IMR-90 (cell line): ENCODE data around the gene SPEG. TPM values are rescaled to one million over a fixed set of nuclear protein-coding genes. Genes with fewer than 3 reads are reported as not detected.
A peak's percentile ranks its signal among the peaks of the same experiment; 100 is the strongest.

Experiments used
- ATAC-seq: fragments of 200-7000 bp; cut with Tn5 transposase; 2 replicates; pipeline ENCODE4 v1.9.1; 2020; ENCODE audit warnings: low read depth, mild to moderate bottlenecking, moderate library complexity
- BruUV-seq: library from RNA; stranded (reverse); fragments of 400-500 nt; replicated peaks from 2 replicates; lab custom pipeline; 2021; lab: Mats Ljungman, UMichigan
- CTCF ChIA-PET: fragments of 300-600 bp; formaldehyde crosslinking; extraction: SDS; loops from one replicate; lab custom pipeline; 2021; ENCODE audit warnings: antibody characterized with exemption; lab: Yijun Ruan, JAX
- POLR2A ChIA-PET: fragments of 300-600 bp; sonication (Branson Sonifier 250); formaldehyde crosslinking; loops from one replicate; lab custom pipeline; 2022; ENCODE audit warnings: antibody characterized with exemption; ENCODE audit not compliant: unreplicated experiment; lab: Charles Lee
- DNase-seq: peaks from one replicate; pipeline ENCODE4 v3.0.0; 2013
- H2AFZ ChIP-seq: replicated peaks from 2 replicates; pipeline ENCODE3; 2013; ENCODE audit warnings: low read length, mild to moderate bottlenecking; ENCODE audit not compliant: poor library complexity
- H2AK5ac ChIP-seq: 2 replicates; pipeline ENCODE4 v1.6.1; 2013; ENCODE audit warnings: low read depth, low read length, inconsistent platforms
- H2AK9ac ChIP-seq: replicated peaks from 2 replicates; pipeline ENCODE3; 2013; ENCODE audit warnings: mild to moderate bottlenecking, low read depth, low read length, moderate library complexity; ENCODE audit not compliant: poor library complexity
- H2BK120ac ChIP-seq: 2 replicates; pipeline ENCODE4 v1.6.1; 2013; ENCODE audit warnings: low read depth, low read length, inconsistent platforms
- H2BK15ac ChIP-seq: 3 replicates; pipeline ENCODE4 v1.6.1; 2013; ENCODE audit warnings: low read depth, low read length, inconsistent platforms
- H2BK20ac ChIP-seq: 2 replicates; pipeline ENCODE4 v1.6.1; 2013; ENCODE audit warnings: low read depth, mild to moderate bottlenecking, inconsistent platforms, low read length, moderate library complexity
- H2BK5ac ChIP-seq: 2 replicates; pipeline ENCODE4 v1.6.1; 2013; ENCODE audit warnings: mild to moderate bottlenecking, low read depth, low read length, inconsistent platforms; ENCODE audit not compliant: poor library complexity, severe bottlenecking
- H3K14ac ChIP-seq: replicated peaks from 2 replicates; pipeline ENCODE4 v1.6.1; 2013; ENCODE audit warnings: low read depth, low read length, inconsistent platforms
- H3K18ac ChIP-seq: 2 replicates; pipeline ENCODE4 v1.6.1; 2013; ENCODE audit warnings: low read depth, low read length, control low read depth
- H3K23ac ChIP-seq: 2 replicates; pipeline ENCODE4 v1.6.1; 2013; ENCODE audit warnings: low read depth, low read length, inconsistent platforms
- H3K27ac ChIP-seq: 2 replicates; pipeline ENCODE4 v1.5.1; 2013; ENCODE audit warnings: mild to moderate bottlenecking, control low read depth, low read length; ENCODE audit not compliant: insufficient read depth
- H3K27me3 ChIP-seq: 2 replicates; pipeline ENCODE4 v1.6.1; 2013; ENCODE audit warnings: low read length; ENCODE audit not compliant: control insufficient read depth, insufficient read depth
- H3K36me3 ChIP-seq: 2 replicates; pipeline ENCODE4 v1.6.1; 2013; ENCODE audit warnings: low read length, mixed read lengths; ENCODE audit not compliant: control insufficient read depth, insufficient read depth
- H3K4ac ChIP-seq: 2 replicates; pipeline ENCODE4 v1.6.1; 2013; ENCODE audit warnings: low read depth, low read length, inconsistent platforms
- H3K4me1 ChIP-seq: 2 replicates; pipeline ENCODE4 v1.6.1; 2013; ENCODE audit warnings: low read length, mixed read lengths; ENCODE audit not compliant: control insufficient read depth, insufficient read depth
- H3K4me2 ChIP-seq: 2 replicates; pipeline ENCODE4 v1.6.1; 2013; ENCODE audit warnings: low read depth, mild to moderate bottlenecking, control low read depth, low read length, moderate library complexity
- H3K4me3 ChIP-seq: 2 replicates; pipeline ENCODE4 v1.5.1; 2013; ENCODE audit warnings: low read depth, mild to moderate bottlenecking, control low read depth, low read length, moderate library complexity; ENCODE audit not compliant: insufficient read depth
- H3K56ac ChIP-seq: 2 replicates; pipeline ENCODE4 v1.6.1; 2013; ENCODE audit warnings: low read length, inconsistent platforms; ENCODE audit not compliant: insufficient read depth; ENCODE audit errors: extremely low read depth
- H3K79me1 ChIP-seq, 2 experiments: 2 replicates each; pipeline ENCODE4 v1.6.1; 2013; ENCODE audit warnings: low read length in 2 of 2, inconsistent platforms in 1 of 2, low read depth in 1 of 2
- H3K9ac ChIP-seq: 2 replicates; pipeline ENCODE4 v1.6.1; 2013; ENCODE audit warnings: low read depth, low read length, control low read depth
- H3K9me1 ChIP-seq: 2 replicates; pipeline ENCODE4 v1.6.1; 2013; ENCODE audit warnings: low read length, inconsistent platforms; ENCODE audit not compliant: insufficient read depth
- H3K9me3 ChIP-seq: 2 replicates; pipeline ENCODE4 v1.6.1; 2013; ENCODE audit warnings: low read length; ENCODE audit not compliant: control insufficient read depth, insufficient read depth
- H4K20me1 ChIP-seq: 2 replicates; pipeline ENCODE4 v1.6.1; 2013; ENCODE audit warnings: low read length, inconsistent platforms; ENCODE audit not compliant: insufficient read depth
- H4K5ac ChIP-seq: 2 replicates; pipeline ENCODE4 v1.6.1; 2013; ENCODE audit warnings: mild to moderate bottlenecking, low read depth, low read length, control low read depth
- H4K8ac ChIP-seq, 2 experiments: 2 replicates each; pipeline ENCODE4 v1.6.1; 2013; ENCODE audit warnings: low read depth in 2 of 2, low read length in 2 of 2, control low read depth in 1 of 2, inconsistent platforms in 1 of 2
- H4K91ac ChIP-seq: 2 replicates; pipeline ENCODE4 v1.6.1; 2013; ENCODE audit warnings: low read depth, low read length, inconsistent platforms; ENCODE audit not compliant: insufficient read depth
- CEBPB ChIP-seq: IDR thresholded peaks from 2 replicates; pipeline ENCODE4 v1.6.1; 2012; ENCODE audit warnings: low read depth, low read length, improper control_type of control experiment
- CHD1 ChIP-seq: IDR thresholded peaks from 2 replicates; pipeline ENCODE4 v1.6.1; 2012; ENCODE audit warnings: low read depth, low read length, improper control_type of control experiment
- CTCF ChIP-seq: conservative IDR thresholded peaks from 2 replicates; pipeline ENCODE4 v1.5.1; 2012; ENCODE audit warnings: mild to moderate bottlenecking, low read depth, low read length, improper control_type of control experiment
- FOS ChIP-seq: fragments of 150-350 bp; IDR thresholded peaks from 2 replicates; pipeline ENCODE4 v1.6.1; 2016; ENCODE audit warnings: low read depth, low read length
- MAFK ChIP-seq: IDR thresholded peaks from 2 replicates; pipeline ENCODE4 v1.6.1; 2012; ENCODE audit warnings: low read depth, low read length, improper control_type of control experiment
- POLR2A ChIP-seq: IDR thresholded peaks from 2 replicates; pipeline ENCODE4 v1.6.1; 2012; ENCODE audit warnings: mild to moderate bottlenecking, low read depth, low read length
- RAD21 ChIP-seq: IDR thresholded peaks from 2 replicates; pipeline ENCODE4 v1.6.1; 2012; ENCODE audit warnings: low read length, improper control_type of control experiment
- RCOR1 ChIP-seq: IDR thresholded peaks from 2 replicates; pipeline ENCODE4 v1.6.1; 2012; ENCODE audit warnings: mild to moderate bottlenecking, low read length, improper control_type of control experiment; ENCODE audit not compliant: insufficient replicate concordance
- RFX5 ChIP-seq: IDR thresholded peaks from 2 replicates; pipeline ENCODE4 v1.8.0; 2012; ENCODE audit warnings: low read depth, mild to moderate bottlenecking, low read length, moderate library complexity
- SMC3 ChIP-seq: fragments of 150-350 bp; IDR thresholded peaks from 2 replicates; pipeline ENCODE4 v1.6.1; 2016; ENCODE audit warnings: low read depth, mild to moderate bottlenecking, antibody characterized with exemption, low read length, moderate library complexity
- WGBS, 2 experiments: methylation state at CpG; one replicate each; pipeline versions ENCODE4 v1.1.5 to v1.1.7; 2013; ENCODE audit warnings: missing lambda C conversion rate in 2 of 2; ENCODE audit not compliant: insufficient read length in 1 of 2; ENCODE audit errors: extremely low coverage in 2 of 2; 5-methylcytosine and 5-hydroxymethylcytosine counted together
- dilution Hi-C: fragments of 300-500 bp; cut with HindIII; formaldehyde crosslinking; loops from one replicate; pipeline ENCODE4 v1.14.3; 2018; ENCODE audit warnings: low sequenced_read_pairs; ENCODE audit not compliant: unreplicated experiment
- in situ Hi-C: fragments of 300-500 bp; cut with MboI; formaldehyde crosslinking; loops from 3 replicates; pipeline ENCODE4 v1.14.3; 2019; ENCODE audit warnings: low sequenced_read_pairs, inconsistent platforms, mixed read lengths
- intact Hi-C: fragments of 100-400 bp; cut with micrococcal nuclease; formaldehyde crosslinking; loops from 2 replicates; pipeline ENCODE4 v1.10.0; 2022
- polyA plus RNA-seq, 3 experiments: library from polyadenylated mRNA; depleted of rRNA; stranded (reverse); fragments of >200 nt; gene quantifications; 2 replicates each; pipeline ENCODE4 v1.2.3, GENCODE V29; 2012; ENCODE audit warnings: low replicate concordance in 1 of 3
- total RNA-seq: library from RNA; depleted of rRNA; stranded (reverse); fragments of >200 nt; gene quantifications from 2 replicates; pipeline ENCODE4 v1.2.3, GENCODE V29; 2012

Gene SPEG
- total and polyA plus RNA-seq, 2 of the 4 experiments (the other 2 are of a cell fraction), result 6.8 to 81.6 TPM

DNA sequence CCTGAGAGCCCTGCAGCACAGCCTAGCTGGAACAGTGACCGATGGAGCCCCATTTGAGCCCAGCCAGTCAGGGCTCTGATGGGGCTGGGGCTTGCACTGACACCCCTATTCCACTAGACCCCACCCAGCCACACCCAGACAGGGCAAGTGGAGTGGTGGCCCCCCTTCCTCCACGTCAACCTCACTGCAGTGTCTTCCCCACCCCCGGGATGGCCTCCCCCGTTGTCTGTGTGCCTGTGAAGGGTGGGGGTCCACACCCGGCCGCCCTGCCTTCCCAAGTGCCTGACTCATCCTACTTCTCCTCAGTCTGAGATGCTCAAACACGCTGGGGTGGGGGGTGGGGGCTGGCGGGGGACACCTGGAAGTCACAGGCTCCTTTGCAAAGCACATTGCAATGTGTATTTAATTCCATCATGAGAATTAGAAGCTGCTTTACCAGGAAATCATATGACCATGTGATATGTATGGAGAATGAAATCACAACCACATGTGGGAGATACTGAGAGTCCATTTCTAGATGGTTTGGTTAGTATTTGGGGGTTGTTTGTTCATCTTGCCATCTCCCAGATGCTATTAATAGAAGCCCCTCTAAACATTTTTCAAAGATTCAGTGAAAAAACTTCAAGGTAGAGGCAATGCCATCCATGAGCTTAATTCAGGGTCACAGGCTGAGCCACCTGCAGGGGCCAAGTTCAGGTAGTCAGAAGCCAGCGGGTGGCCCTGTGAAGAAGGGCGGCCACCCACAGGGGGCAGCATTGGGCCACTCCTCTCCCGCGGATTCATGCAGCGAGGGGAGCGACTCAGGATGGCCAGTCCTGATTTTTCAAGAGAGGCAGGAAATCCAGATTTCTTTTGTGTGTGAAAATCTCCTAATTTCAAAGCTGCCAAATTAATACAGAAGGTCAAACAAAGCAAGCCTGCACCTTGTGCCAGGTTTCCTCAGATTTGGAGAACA, 41.3 kb downstream of the SPEG start:
- no CpG with 5 or more reads among the region's 14 CpGs for WGBS, 2 experiments
- no peak overlapping the region for H3K4me2 ChIP-seq
- no peak overlapping the region for H2AK5ac ChIP-seq
- no peak overlapping the region for H4K91ac ChIP-seq
- H3K79me1 ChIP-seq, result no peaks in the 10 kb centered on the region
- peak overlapping the region; percentile 71 for H2AFZ ChIP-seq
- H3K9ac ChIP-seq, result no peak overlapping the region
- DNase-seq, result peak; percentile 45
- H3K4me1 ChIP-seq, result peaks cover 3% of the 10 kb centered on the region; the same call in 1 of the 2 replicates
- intact Hi-C loops (loop anchor here (1.0 kb wide), 1 partner anchor 54 kb away; no protein-coding TSS in a partner anchor), in situ Hi-C loops (no loop called here), dilution Hi-C loops (no loop called here)
- POLR2A ChIA-PET, result no interaction called here
- H2BK20ac ChIP-seq, result no peak overlapping the region
- no peak overlapping the region for H3K18ac ChIP-seq
- no peak overlapping the region for H3K56ac ChIP-seq
- no peak overlapping the region for H2BK120ac ChIP-seq
- H4K20me1 ChIP-seq, result no peaks in the 10 kb centered on the region; the same call in 1 of the 2 replicates
- no peak overlapping the region for H4K8ac ChIP-seq
- no peak overlapping the region for H4K5ac ChIP-seq
- H3K14ac ChIP-seq, result no peak overlapping the region
- no peak overlapping the region for H2BK5ac ChIP-seq
- CTCF ChIA-PET, result interaction anchor here (0.6 to 1.8 kb wide), 7 partner anchors 8 to 73 kb away, joined by 3 to 7 read pairs (median 3); no protein-coding TSS in a partner anchor
- TF ChIP-seq CTCF (peak; percentile 80), POLR2A (no peak), SMC3 (peak; percentile 78), CEBPB (no peak), CHD1 (no peak), RCOR1 (no peak), RAD21 (peak; percentile 79), FOS (no peak), RFX5 (no peak), MAFK (no peak)
- H3K9me3 ChIP-seq, result no peaks in the 10 kb centered on the region
- no peaks in the 10 kb centered on the region for H3K27me3 ChIP-seq
- H3K4ac ChIP-seq, result no peak overlapping the region; the same call in 1 of the 2 replicates
- BruUV-seq, result no TSS peak
- H2AK9ac ChIP-seq, result peak overlapping the region; percentile 47
- H3K36me3 ChIP-seq, result peaks cover 51% of the 10 kb centered on the region
- H3K27ac ChIP-seq, result no peak overlapping the region
- no peak overlapping the region for H3K4me3 ChIP-seq
- peak; percentile 83 for ATAC-seq
- no peak overlapping the region for H3K23ac ChIP-seq
- no peaks in the 10 kb centered on the region for H3K9me1 ChIP-seq
- H2BK15ac ChIP-seq, result no peak overlapping the region
